Measurements from ENCODE around the gene POTEE.
"Not testable (repeated sequence)": the region's sequence is repeated elsewhere in the genome, so short reads cannot be mapped to it uniquely, and the experiment has no call there.

DNA sequence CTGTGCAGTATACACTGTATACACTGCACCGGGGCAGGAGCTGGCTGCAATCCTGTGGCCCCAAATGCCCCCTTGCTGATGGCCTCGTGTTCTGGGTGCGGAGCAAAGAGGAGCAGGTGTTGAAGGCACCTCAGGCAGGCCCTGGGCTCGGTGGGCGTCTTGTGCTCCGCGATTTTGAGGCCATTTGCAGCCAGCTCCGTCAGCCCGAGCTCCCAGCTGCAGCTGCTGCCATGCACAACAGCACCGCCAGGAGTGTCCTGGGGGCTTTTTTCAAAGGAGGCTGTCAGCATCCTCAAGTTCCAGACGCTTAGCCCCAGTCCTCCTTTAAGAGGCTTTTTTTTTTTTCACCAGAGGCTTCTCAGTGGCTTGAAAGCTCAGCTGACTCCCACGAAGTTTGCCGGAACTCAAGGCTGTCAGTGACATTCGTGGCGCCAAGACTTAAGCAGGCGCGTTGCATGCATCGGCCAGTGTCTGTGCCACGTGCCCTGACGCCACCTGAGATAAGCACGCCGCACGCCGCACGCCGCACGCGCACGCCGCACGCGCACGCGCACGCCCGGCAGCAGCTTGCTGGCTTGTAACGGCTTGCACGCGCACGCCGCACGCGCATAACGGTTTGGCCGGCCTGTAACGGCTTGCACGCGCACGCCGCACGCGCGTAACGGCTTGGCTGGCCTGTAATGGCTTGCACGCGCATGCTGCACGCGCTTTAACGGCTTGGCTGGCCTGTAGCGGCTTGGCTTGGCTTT lies 8.1 kb downstream of the POTEE start:
- TF ChIP-seq EZH2 (IDR thresholded peaks at IDR 0.05; ENCODE audit: borderline replicate concordance, low read depth, low read length, severe bottlenecking); MYC (IDR thresholded peaks at IDR 0.05; ENCODE audit: low read depth, low read length); POLR2A (IDR thresholded peaks at IDR 0.05; ENCODE audit: low read depth, low read length): not testable (repeated sequence)
- TF ChIP-seq, protein P1, sequence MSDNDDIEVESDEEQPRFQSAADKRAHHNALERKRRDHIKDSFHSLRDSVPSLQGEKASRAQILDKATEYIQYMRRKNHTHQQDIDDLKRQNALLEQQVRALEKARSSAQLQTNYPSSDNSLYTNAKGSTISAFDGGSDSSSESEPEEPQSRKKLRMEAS (IDR thresholded peaks at IDR 0.05; ENCODE audit: insufficient read depth, insufficient read length), result not testable (repeated sequence)
